BLaER1 treated with 17β-estradiol and CSF1 and Interleukin-3, amounts not matched to agents 10 nM and 100 nM (cell line): ENCODE data around the gene JMJD1C.
"Not testable (repeated sequence)": the region's sequence is repeated elsewhere in the genome, so short reads cannot be mapped to it uniquely, and the experiment has no call there.

ENCODE experiments used
- H3K27ac ChIP-seq, 11 experiments: shearing (Covaris generic); formaldehyde crosslinking; 2 replicates each; pipeline ENCODE4 v1.8.1; 2022
- H3K27me3 ChIP-seq, 11 experiments: shearing (Covaris generic); formaldehyde crosslinking; 2 replicates each; pipeline ENCODE4 v1.8.1; 2022
- H3K36me3 ChIP-seq, 11 experiments: shearing (Covaris generic); formaldehyde crosslinking; 2 replicates each; pipeline ENCODE4 v1.8.1; 2022
- H3K4me1 ChIP-seq, 10 experiments: shearing (Covaris generic); formaldehyde crosslinking; 2 replicates each; pipeline ENCODE4 v1.8.1; 2022
- H3K4me2 ChIP-seq, 11 experiments: shearing (Covaris generic); formaldehyde crosslinking; 2 replicates each; pipeline ENCODE4 v1.8.1; 2022
- H3K4me3 ChIP-seq, 10 experiments: shearing (Covaris generic); formaldehyde crosslinking; 2 replicates each; pipeline ENCODE4 v1.8.1; 2022
- H3K9ac ChIP-seq, 11 experiments: shearing (Covaris generic); formaldehyde crosslinking; 2 replicates each; pipeline ENCODE4 v1.8.1; 2022
- H3K9me3 ChIP-seq, 11 experiments: shearing (Covaris generic); formaldehyde crosslinking; replicated peaks in 1 of 11; 2 replicates each; pipeline ENCODE4 v1.8.1; 2022
- H4K20me1 ChIP-seq, 11 experiments: shearing (Covaris generic); formaldehyde crosslinking; 2 replicates each; pipeline ENCODE4 v1.8.1; 2022
- Cebpa-rat ChIP-seq, 11 experiments: shearing (Covaris generic); IDR thresholded peaks; 2 replicates each; pipeline ENCODE4 v1.8.1; 2022

JMJD1C gene

GRCh38 chr10:63238501-63238900 lies 227.3 kb downstream of the JMJD1C start:
- no peaks in the 10 kb centered on the region for H3K27me3 ChIP-seq
- peak overlapping the region in 4 of 11 experiments; percentile 5 to 25 (median 21); a peak in 4 of 22 replicates for H3K27ac ChIP-seq
- H3K9ac ChIP-seq: no peak overlapping the region
- TF ChIP-seq Cebpa-rat (IDR thresholded peaks at IDR 0.05): no peak
- H3K36me3 ChIP-seq: peaks cover 0 to 44% (median 26%) of the 10 kb centered on the region in 11 experiments; a peak in 16 of 22 replicates
- no peaks in the 10 kb centered on the region for H3K9me3 ChIP-seq
- H3K4me2 ChIP-seq: peak overlapping the region in 6 of 11 experiments; percentile 23 to 93 (median 36); a peak in 7 of 22 replicates
- H3K4me1 ChIP-seq: peaks cover 39 to 92% (median 75%) of the 10 kb centered on the region in 10 experiments
- no peak overlapping the region for H3K4me3 ChIP-seq
- peaks cover 61 to 100% (median 94%) of the 10 kb centered on the region in 11 experiments; a peak in 21 of 22 replicates for H4K20me1 ChIP-seq

GRCh38 chr10:63237396-63237795 lies 228.4 kb downstream of the JMJD1C start:
- Histone ChIP-seq H3K9me3 (no peaks in the 10 kb centered on the region), H3K27ac (peak overlapping the region; percentile 2 to 77 (median 67); a peak in 19 of 22 replicates), H4K20me1 (peaks cover 56 to 100% (median 92%) of the 10 kb centered on the region in 11 experiments; a peak in 21 of 22 replicates), H3K27me3 (no peaks in the 10 kb centered on the region), H3K4me2 (peak overlapping the region; percentile 51 to 85 (median 66); a peak in 20 of 22 replicates), H3K9ac (peak overlapping the region in 1 of 11 experiments; percentile 58; a peak in 1 of 22 replicates), H3K4me3 (no peak overlapping the region), H3K4me1 (peaks cover 29 to 85% (median 64%) of the 10 kb centered on the region in 10 experiments), H3K36me3 (peaks cover 0 to 40% (median 23%) of the 10 kb centered on the region in 11 experiments; a peak in 16 of 22 replicates)
- no peak for TF ChIP-seq Cebpa-rat (IDR thresholded peaks at IDR 0.05)

- H3K4me1 ChIP-seq: peaks cover 19 to 75% (median 53%) of the 10 kb centered on the region in 10 experiments
- H3K4me3 ChIP-seq: 0 out of 20 replicates have a peak overlapping the region, but pooled peaks of 1 of the 10 experiments have one; percentile 19
- H3K4me2 ChIP-seq: peak overlapping the region; percentile 51 to 85 (median 66)
- H3K9me3 ChIP-seq: no peaks in the 10 kb centered on the region
- H3K36me3 ChIP-seq: peaks cover 0 to 48% (median 30%) of the 10 kb centered on the region in 11 experiments; a peak in 18 of 22 replicates
- H4K20me1 ChIP-seq: peaks cover 53 to 100% (median 92%) of the 10 kb centered on the region in 11 experiments; a peak in 21 of 22 replicates
- no peak for TF ChIP-seq Cebpa-rat (IDR thresholded peaks at IDR 0.05)
- peak overlapping the region; percentile 26 to 77 (median 67); a peak in 21 of 22 replicates for H3K27ac ChIP-seq
- H3K9ac ChIP-seq: peak overlapping the region in 7 of 11 experiments; percentile 17 to 63 (median 46); a peak in 10 of 22 replicates
- H3K27me3 ChIP-seq: no peaks in the 10 kb centered on the region
Observed at GRCh38 chr10:63236113-63236935, 229.5 kb downstream of the JMJD1C start.

GRCh38 chr10:63235136-63235535 lies 230.6 kb downstream of the JMJD1C start:
- peak overlapping the region in 4 of 11 experiments; percentile 36 to 77 (median 72); a peak in 3 of 22 replicates for H3K27ac ChIP-seq
- H3K4me3 ChIP-seq: 0 out of 20 replicates have a peak overlapping the region, but pooled peaks of 1 of the 10 experiments have one; percentile 13
- H3K36me3 ChIP-seq: peaks cover 5 to 55% (median 32%) of the 10 kb centered on the region in 11 experiments; a peak in 19 of 22 replicates
- H3K9me3 ChIP-seq, H3K9ac ChIP-seq, H3K27me3 ChIP-seq: not testable (repeated sequence)
- peaks cover 55 to 100% (median 92%) of the 10 kb centered on the region in 11 experiments; a peak in 21 of 22 replicates for H4K20me1 ChIP-seq
- H3K4me1 ChIP-seq: peaks cover 19 to 68% (median 42%) of the 10 kb centered on the region in 10 experiments
- H3K4me2 ChIP-seq: peak overlapping the region in 4 of 11 experiments; percentile 58 to 85 (median 84); a peak in 6 of 22 replicates

- no peak overlapping the region for H3K27ac ChIP-seq
- peaks cover 64 to 100% (median 93%) of the 10 kb centered on the region in 11 experiments; a peak in 21 of 22 replicates for H4K20me1 ChIP-seq
Observed at GRCh38 chr10:63229161-63229560, 236.6 kb downstream of the JMJD1C start.

DNA sequence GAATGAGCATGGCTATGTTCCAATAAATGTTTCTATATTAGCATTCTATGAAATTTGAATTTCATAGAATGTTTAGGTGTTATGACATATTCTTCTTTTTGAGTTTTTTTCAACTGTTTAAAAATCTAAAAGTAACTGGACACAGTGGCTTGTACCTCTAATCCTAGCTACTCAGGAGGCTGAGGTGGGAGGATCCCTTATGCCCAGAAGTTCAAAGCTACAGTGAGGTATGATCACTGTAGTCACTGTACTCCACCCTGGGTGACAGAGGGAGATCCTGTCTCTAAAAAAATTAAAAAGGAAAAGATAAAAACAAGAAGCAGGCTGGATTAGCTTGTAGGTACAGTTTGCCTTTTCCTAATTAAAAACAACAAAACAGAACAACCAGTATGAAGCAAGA lies 237.5 kb downstream of the JMJD1C start:
- Histone ChIP-seq H4K20me1 (peaks cover 67 to 100% (median 96%) of the 10 kb centered on the region in 11 experiments; a peak in 21 of 22 replicates), H3K27ac (no peak overlapping the region)
- TF ChIP-seq Cebpa-rat (IDR thresholded peaks at IDR 0.05): no peak

More at GRCh38 chr10:63229161-63229560, 236.6 kb downstream of the JMJD1C start:
- Histone ChIP-seq H3K9me3 (no peaks in the 10 kb centered on the region), H3K4me2 (no peak overlapping the region), H3K4me1 (peaks cover 0 to 33% (median 3%) of the 10 kb centered on the region in 10 experiments; a peak in 9 of 20 replicates), H3K9ac (no peak overlapping the region), H3K36me3 (peaks cover 7 to 58% (median 23%) of the 10 kb centered on the region in 11 experiments; a peak in 19 of 22 replicates), H3K27me3 (no peaks in the 10 kb centered on the region), H3K4me3 (no peak overlapping the region)
- TF ChIP-seq Cebpa-rat (IDR thresholded peaks at IDR 0.05): no peak

GRCh38 chr10:63227207-63227895 lies 238.4 kb downstream of the JMJD1C start:
- Histone ChIP-seq H3K27me3 (no peaks in the 10 kb centered on the region), H4K20me1 (peaks cover 67 to 100% (median 98%) of the 10 kb centered on the region in 11 experiments; a peak in 21 of 22 replicates), H3K4me2 (no peak overlapping the region), H3K9me3 (no peaks in the 10 kb centered on the region), H3K4me3 (no peak overlapping the region), H3K4me1 (peaks cover 0 to 29% (median 3%) of the 10 kb centered on the region in 10 experiments; a peak in 7 of 20 replicates), H3K36me3 (peaks cover 7 to 68% (median 28%) of the 10 kb centered on the region in 11 experiments; a peak in 18 of 22 replicates), H3K9ac (no peak overlapping the region), H3K27ac (no peak overlapping the region)
- TF ChIP-seq Cebpa-rat (IDR thresholded peaks at IDR 0.05): no peak

More for the DNA sequence above, 237.5 kb downstream of the JMJD1C start:
- Histone ChIP-seq H3K9me3 (no peaks in the 10 kb centered on the region), H3K4me3 (no peak overlapping the region), H3K27me3 (no peaks in the 10 kb centered on the region), H3K4me1 (peaks cover 0 to 33% (median 3%) of the 10 kb centered on the region in 10 experiments; a peak in 8 of 20 replicates), H3K4me2 (peak overlapping the region in 1 of 11 experiments; percentile 23; a peak in 1 of 22 replicates), H3K36me3 (peaks cover 7 to 64% (median 26%) of the 10 kb centered on the region in 11 experiments; a peak in 18 of 22 replicates), H3K9ac (no peak overlapping the region)

GRCh38 chr10:63224241-63224640 lies 241.5 kb downstream of the JMJD1C start:
- Histone ChIP-seq H3K4me3 (no peak overlapping the region), H3K36me3 (peaks cover 0 to 48% (median 16%) of the 10 kb centered on the region in 11 experiments; a peak in 14 of 22 replicates), H3K4me1 (peaks cover 8 to 48% (median 21%) of the 10 kb centered on the region in 10 experiments; a peak in 17 of 20 replicates), H3K9me3 (no peaks in the 10 kb centered on the region), H3K27me3 (no peaks in the 10 kb centered on the region), H4K20me1 (peaks cover 69 to 100% (median 99%) of the 10 kb centered on the region in 11 experiments; a peak in 21 of 22 replicates), H3K4me2 (no peak overlapping the region), H3K27ac (no peak overlapping the region), H3K9ac (no peak overlapping the region)
- no peak for TF ChIP-seq Cebpa-rat (IDR thresholded peaks at IDR 0.05)
